H1 (cell line): ENCODE measurements around the gene SCAMP3. TPM values are rescaled to one million over a fixed set of nuclear protein-coding genes. Genes with fewer than 3 reads are reported as not detected.

Experiments
- CTCF ChIA-PET: fragments of 300-600 bp; sonication (Branson Sonifier 250); formaldehyde crosslinking; loops from one replicate; lab custom pipeline; 2021; ENCODE audit not compliant: partially characterized antibody; lab: Charles Lee
- POLR2A ChIA-PET: fragments of 300-600 bp; sonication (Branson Sonifier 250); formaldehyde crosslinking; loops from one replicate; lab custom pipeline; 2021; ENCODE audit warnings: inconsistent platforms; ENCODE audit not compliant: partially characterized antibody; lab: Charles Lee
- DNase-seq, 2 experiments: peaks; one replicate each; pipeline versions ENCODE4 v3.0.0 to v3.0.0-alpha.2; 2010 to 2022; ENCODE audit warnings: low spot score in 2 of 2, low read depth in 1 of 2, mixed read lengths in 1 of 2
- FAIRE-seq: peaks from 2 replicates; lab custom pipeline; 2011; peaks lifted over from hg19 to GRCh38; lab: Jason Lieb, UNC
- H2AFZ ChIP-seq: 2 replicates; pipeline ENCODE4 v1.8.1; 2012; ENCODE audit warnings: low read length, inconsistent platforms
- H2AK5ac ChIP-seq: 2 replicates; pipeline ENCODE4 v1.6.1; 2013; ENCODE audit warnings: low read depth, low read length
- H2BK120ac ChIP-seq: replicated peaks from 2 replicates; pipeline ENCODE3; 2013; ENCODE audit warnings: low read depth, low read length, inconsistent platforms
- H2BK12ac ChIP-seq: 2 replicates; pipeline ENCODE4 v1.6.1; 2013; ENCODE audit warnings: low read depth, low read length
- H2BK15ac ChIP-seq: 2 replicates; pipeline ENCODE4 v1.6.1; 2013; ENCODE audit warnings: low read length
- H2BK20ac ChIP-seq: 2 replicates; pipeline ENCODE4 v1.6.1; 2013; ENCODE audit warnings: low read length
- H2BK5ac ChIP-seq: 2 replicates; pipeline ENCODE4 v1.6.1; 2013; ENCODE audit warnings: low read depth, low read length
- H3K14ac ChIP-seq: 2 replicates; pipeline ENCODE4 v1.6.1; 2013; ENCODE audit warnings: inconsistent platforms; ENCODE audit not compliant: insufficient read length
- H3K18ac ChIP-seq: 2 replicates; pipeline ENCODE4 v1.6.1; 2013; ENCODE audit warnings: low read length; ENCODE audit errors: extremely low read depth
- H3K23ac ChIP-seq: 2 replicates; pipeline ENCODE4 v1.6.1; 2013; ENCODE audit warnings: inconsistent platforms; ENCODE audit not compliant: insufficient read length
- H3K23me2 ChIP-seq: 2 replicates; pipeline ENCODE4 v1.6.1; 2013; ENCODE audit warnings: low read depth, low read length
- H3K27ac ChIP-seq: 2 replicates; pipeline ENCODE4 v1.6.1; 2011; ENCODE audit warnings: low read depth, low read length, inconsistent platforms
- H3K27me3 ChIP-seq, 4 experiments: replicated peaks in 1 of 4; 1 replicate in 1 of 4; 2 replicates in 3 of 4; pipeline versions ENCODE4 v1.6.1 to v1.8.1; 2011 to 2013; ENCODE audit warnings: low read length in 3 of 4, mild to moderate bottlenecking in 3 of 4, inconsistent platforms in 2 of 4, mixed read lengths in 2 of 4, moderate library complexity in 1 of 4; ENCODE audit not compliant: control insufficient read depth in 3 of 4, insufficient read depth in 3 of 4; ENCODE audit errors: extremely low read depth in 1 of 4
- H3K36me3 ChIP-seq, 4 experiments: 2 replicates each; pipeline versions ENCODE4 v1.6.1 to v1.8.1; 2011 to 2013; ENCODE audit warnings: mild to moderate bottlenecking in 4 of 4, low read length in 3 of 4, moderate library complexity in 2 of 4, control low read depth in 1 of 4, inconsistent platforms in 1 of 4; ENCODE audit not compliant: insufficient read depth in 4 of 4, control insufficient read depth in 2 of 4
- H3K4ac ChIP-seq: replicated peaks from 2 replicates; pipeline ENCODE3; 2013; ENCODE audit warnings: low read length, low read depth, mixed read lengths, inconsistent platforms; ENCODE audit not compliant: insufficient read length
- H3K4me1 ChIP-seq, 4 experiments: replicated peaks in 1 of 4; 1 replicate in 1 of 4; 2 replicates in 3 of 4; pipeline versions ENCODE4 v1.6.1 to v1.8.1; 2011 to 2013; ENCODE audit warnings: low read length in 3 of 4, inconsistent platforms in 2 of 4, mixed read lengths in 1 of 4; ENCODE audit not compliant: insufficient read depth in 4 of 4, control insufficient read depth in 3 of 4
- H3K4me2 ChIP-seq, 2 experiments: 2 replicates each; pipeline versions ENCODE4 v1.6.1 to v1.8.1; 2011 to 2013; ENCODE audit warnings: low read depth in 2 of 2, low read length in 2 of 2, control low read depth in 1 of 2, inconsistent platforms in 1 of 2, mild to moderate bottlenecking in 1 of 2; ENCODE audit not compliant: insufficient read depth in 1 of 2
- H3K4me3 ChIP-seq, 4 experiments: fragments of 200-600, 300-600 bp in 1 of 4; sonication (generic), shearing (Covaris generic), sonication (Bioruptor Twin) in 1 of 4; 2 replicates each; pipeline versions ENCODE4 v1.5.1 to v1.8.1; 2011 to 2016; ENCODE audit warnings: low read length in 4 of 4, low read depth in 3 of 4, control low read depth in 2 of 4, inconsistent platforms in 2 of 4, mild to moderate bottlenecking in 2 of 4, mixed read lengths in 1 of 4, moderate library complexity in 1 of 4; ENCODE audit not compliant: insufficient read depth in 2 of 4; ENCODE audit errors: extremely low read depth in 1 of 4
- H3K56ac ChIP-seq: replicated peaks from 2 replicates; pipeline ENCODE3; 2013; ENCODE audit warnings: low read depth, mild to moderate bottlenecking, mixed read lengths, low read length, inconsistent platforms; ENCODE audit not compliant: insufficient read length
- H3K79me1 ChIP-seq: 2 replicates; pipeline ENCODE4 v1.6.1; 2013; ENCODE audit warnings: low read depth, low read length, control low read depth
- H3K79me2 ChIP-seq, 2 experiments: 2 replicates each; pipeline versions ENCODE4 v1.6.1 to v1.8.1; 2012 to 2013; ENCODE audit warnings: low read length in 2 of 2, mild to moderate bottlenecking in 2 of 2, inconsistent platforms in 1 of 2; ENCODE audit not compliant: insufficient read depth in 2 of 2, control insufficient read depth in 1 of 2
- H3K9ac ChIP-seq, 4 experiments: replicated peaks in 1 of 4; 1 replicate in 1 of 4; 2 replicates in 3 of 4; pipeline versions ENCODE4 v1.6.1 to v1.8.1; 2011 to 2013; ENCODE audit warnings: low read depth in 3 of 4, low read length in 3 of 4, control low read depth in 2 of 4, mild to moderate bottlenecking in 2 of 4, moderate library complexity in 2 of 4, inconsistent platforms in 1 of 4; ENCODE audit errors: extremely low read depth in 1 of 4
- H3K9me3 ChIP-seq, 2 experiments: 2 replicates each; pipeline versions ENCODE4 v1.6.1 to v1.8.1; 2012 to 2013; ENCODE audit warnings: mild to moderate bottlenecking in 2 of 2, moderate library complexity in 2 of 2, control low read depth in 1 of 2, inconsistent platforms in 1 of 2, low read depth in 1 of 2, low read length in 1 of 2, mixed read lengths in 1 of 2; ENCODE audit not compliant: insufficient read depth in 2 of 2
- H4K20me1 ChIP-seq, 2 experiments: replicated peaks in 1 of 2; 2 replicates each; pipeline versions ENCODE3 to v1.8.1; 2011 to 2013; ENCODE audit warnings: inconsistent platforms in 2 of 2, low read length in 2 of 2, mild to moderate bottlenecking in 1 of 2; ENCODE audit not compliant: insufficient read depth in 2 of 2, control insufficient read depth in 1 of 2
- H4K5ac ChIP-seq: 2 replicates; pipeline ENCODE4 v1.6.1; 2013; ENCODE audit warnings: low read length, low read depth, mixed read lengths, inconsistent platforms; ENCODE audit not compliant: insufficient read length
- H4K8ac ChIP-seq: 2 replicates; pipeline ENCODE4 v1.8.0; 2013; ENCODE audit warnings: mild to moderate bottlenecking, moderate library complexity, low read length, inconsistent platforms; ENCODE audit not compliant: insufficient read depth; ENCODE audit errors: extremely low read depth
- H4K91ac ChIP-seq: replicated peaks from 2 replicates; pipeline ENCODE3; 2013; ENCODE audit warnings: low read length, mixed read lengths, inconsistent platforms; ENCODE audit not compliant: insufficient read length
- BRCA1 ChIP-seq: IDR thresholded peaks from 2 replicates; pipeline ENCODE4 v1.6.1; 2012; ENCODE audit warnings: low read depth, low read length, improper control_type of control experiment
- CBX5 ChIP-seq: fragments of 300-800, 300-1000 bp; sonication (generic); IDR thresholded peaks from 2 replicates; pipeline ENCODE4 v1.7.1; 2016; ENCODE audit warnings: antibody characterized with exemption, low read length, low read depth
- HDAC2 ChIP-seq, 2 experiments: fragments of 300-600 bp in 1 of 2; sonication (generic) in 1 of 2; IDR thresholded peaks; 2 replicates each; pipeline ENCODE4 v1.6.1; 2011 to 2012; ENCODE audit warnings: low read depth in 2 of 2, low read length in 2 of 2, mild to moderate bottlenecking in 2 of 2, moderate library complexity in 2 of 2, borderline replicate concordance in 1 of 2, inconsistent platforms in 1 of 2
- NANOG ChIP-seq: IDR thresholded peaks from 2 replicates; pipeline ENCODE4 v1.6.1; 2011; ENCODE audit warnings: low read length, low read depth, mild to moderate bottlenecking, inconsistent platforms; ENCODE audit not compliant: insufficient read depth, poor library complexity, severe bottlenecking
- POU5F1 ChIP-seq: IDR thresholded peaks from 2 replicates; pipeline ENCODE4 v1.6.1; 2011; ENCODE audit warnings: low read depth, mild to moderate bottlenecking, low read length, moderate library complexity
- RAD21 ChIP-seq, 2 experiments: IDR thresholded peaks in 1 of 2; conservative IDR thresholded peaks in 1 of 2; 2 replicates each; pipeline ENCODE4 v1.6.1; 2011; ENCODE audit warnings: low read depth in 2 of 2, low read length in 2 of 2, improper control_type of control experiment in 1 of 2, inconsistent platforms in 1 of 2, mild to moderate bottlenecking in 1 of 2, moderate library complexity in 1 of 2
- RFX5 ChIP-seq: IDR thresholded peaks from 2 replicates; pipeline ENCODE4 v1.6.1; 2011; ENCODE audit warnings: low read depth, low read length, improper control_type of control experiment, borderline replicate concordance
- SIRT6 ChIP-seq: IDR thresholded peaks from one replicate; pipeline ENCODE4 v1.7.1; 2012; ENCODE audit warnings: low read length, inconsistent platforms
- SP2 ChIP-seq: IDR thresholded peaks from 2 replicates; pipeline ENCODE4 v1.6.1; 2012; ENCODE audit warnings: mild to moderate bottlenecking, low read length, inconsistent platforms
- TCF12 ChIP-seq: IDR thresholded peaks from 2 replicates; pipeline ENCODE4 v1.6.1; 2011; ENCODE audit warnings: low read depth, mild to moderate bottlenecking, low read length
- TEAD4 ChIP-seq: IDR thresholded peaks from 2 replicates; pipeline ENCODE4 v1.6.1; 2012; ENCODE audit warnings: low read depth, low read length, inconsistent platforms, mixed read lengths
- WGBS, 2 experiments: shearing (Covaris generic) in 1 of 2; methylation state at CpG; one replicate each; pipeline versions ENCODE4 v1.1.6 to v1.1.7; 2013 to 2015; ENCODE audit warnings: low lambda C conversion rate in 2 of 2, mixed read lengths in 2 of 2, inconsistent platforms in 1 of 2, low coverage in 1 of 2, missing lambda C conversion rate in 1 of 2; ENCODE audit not compliant: insufficient replicate concordance in 2 of 2, insufficient coverage in 1 of 2, insufficient read length in 1 of 2; ENCODE audit errors: extremely low coverage in 1 of 2, missing lambda C conversion rate in 1 of 2; 5-methylcytosine and 5-hydroxymethylcytosine counted together
- polyA plus RNA-seq, 7 experiments: library from polyadenylated mRNA; depleted of rRNA in 3 of 7; stranded (reverse) in 5 of 7; unstranded in 2 of 7; fragments of >200 nt in 5 of 7; fragments of 200-250 nt in 2 of 7; gene quantifications; 1 replicate in 5 of 7; 2 replicates in 1 of 7; 4 replicates in 1 of 7; pipeline versions ENCODE4 v1.2.1 to v1.2.3, GENCODE V29; 2011 to 2013; ENCODE audit warnings: missing spikeins in 2 of 7, mixed read lengths in 2 of 7
- total RNA-seq: library from RNA; stranded (reverse); fragmentation: NEBNext Ultra II Directional; extraction: Animal tissue kit (Norgen Biotek cat#: 25700); gene quantifications from 2 replicates; pipeline ENCODE4 v1.2.1, GENCODE V29; 2021
- TF ChIP-seq, protein P1 (sequence below): IDR thresholded peaks from 2 replicates; pipeline ENCODE4 v1.6.1; 2012; ENCODE audit warnings: inconsistent platforms

SCAMP3 gene
- total and polyA plus RNA-seq, 2 of the 8 experiments (the other 6 are each of a cell fraction or from before 2014, with no cell fraction given) = 48.9 to 143 TPM

DNA sequence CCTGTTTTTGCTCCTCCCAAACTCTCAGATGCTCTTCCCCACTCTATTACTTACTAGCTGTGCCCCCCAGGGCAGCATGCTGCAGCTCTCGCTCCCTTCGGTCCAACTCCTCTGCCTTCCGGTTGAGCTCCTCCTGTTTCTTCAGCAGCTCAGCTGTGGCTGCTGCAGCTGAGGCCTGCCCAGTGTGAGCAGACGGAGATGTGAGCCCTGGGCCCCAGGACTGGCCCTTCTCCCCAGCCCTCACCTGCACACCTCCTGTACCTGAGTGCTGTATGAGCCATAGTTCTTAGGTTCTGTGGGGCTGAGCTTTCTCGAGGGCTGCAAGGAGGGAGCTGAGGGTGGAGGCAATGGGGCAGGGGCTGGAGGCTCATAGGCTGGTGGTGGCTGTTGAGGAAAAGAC, 1.9 kb downstream of the SCAMP3 start:
- Histone ChIP-seq H3K36me3 (peaks cover 9 to 29% (median 25%) of the 10 kb centered on the region in 4 experiments), H4K20me1 (peaks cover 0 to 5% of the 10 kb centered on the region in 2 experiments), H3K9me3 (no peaks in the 10 kb centered on the region), H3K9ac (no peak overlapping the region), H3K4me3 (no peak overlapping the region), H4K5ac (no peak overlapping the region), H2BK20ac (no peak overlapping the region), H4K91ac (no peak overlapping the region), H3K27ac (no peak overlapping the region), H3K4me2 (no peak overlapping the region; a peak in 1 of 4 replicates), H3K18ac (no peak overlapping the region), H2AK5ac (no peak overlapping the region), H3K23ac (no peak overlapping the region), H2BK15ac (no peak overlapping the region), H3K4ac (no peak overlapping the region), H3K4me1 (peaks cover 3 to 15% (median 8%) of the 10 kb centered on the region in 4 experiments; a peak in 5 of 7 replicates), H2BK5ac (no peak overlapping the region), H2AFZ (no peak overlapping the region), H3K27me3 (no peaks in the 10 kb centered on the region), H2BK12ac (no peak overlapping the region), H3K23me2 (peaks cover 9% of the 10 kb centered on the region), H2BK120ac (no peak overlapping the region), H3K56ac (no peak overlapping the region), H3K14ac (no peak overlapping the region), H4K8ac (no peak overlapping the region), H3K79me2 (peaks cover 0 to 14% of the 10 kb centered on the region in 2 experiments; a peak in 1 of 4 replicates), H3K79me1 (peaks cover 6% of the 10 kb centered on the region; the same call in 1 of the 2 replicates)
- CTCF ChIA-PET = interaction anchor here (0.6 to 4.0 kb wide), 10 partner anchors 10 to 466 kb away, joined by 3 to 63 read pairs (median 5); partner anchors contain the start of gene FDPS
- WGBS, 2 experiments = 96% methylated on average over 5 of the region's 5 CpGs; no CpG with 5 or more reads in 1 of the 2 experiments
- DNase-seq (no peak), FAIRE-seq (no peak)
- POLR2A ChIA-PET = interaction anchor here (0.8 to 6.4 kb wide), 10 partner anchors 10 to 69 kb away, joined by 3 to 87 read pairs (median 4); partner anchors contain the start of genes CLK2, HCN3, MTX1 and RUSC1
- no peak for TF ChIP-seq RFX5
- TF ChIP-seq SP2 = no peak
- TF ChIP-seq RAD21 (IDR thresholded peaks at IDR 0.05 in 1 of 2, conservative IDR thresholded peaks at IDR 0.05 in 1 of 2; ENCODE audit: low read depth in 2 of 2, low read length in 2 of 2) = no peak
- no peak for TF ChIP-seq POU5F1
- TF ChIP-seq HDAC2 (IDR thresholded peaks at IDR 0.05; ENCODE audit: borderline replicate concordance in 1 of 2, low read depth in 2 of 2, low read length in 2 of 2) = no peak
- TF ChIP-seq, protein P1, sequence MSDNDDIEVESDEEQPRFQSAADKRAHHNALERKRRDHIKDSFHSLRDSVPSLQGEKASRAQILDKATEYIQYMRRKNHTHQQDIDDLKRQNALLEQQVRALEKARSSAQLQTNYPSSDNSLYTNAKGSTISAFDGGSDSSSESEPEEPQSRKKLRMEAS = no peak
- TF ChIP-seq NANOG = no peak
- TF ChIP-seq CBX5 = no peak
- TF ChIP-seq TEAD4 = no peak
- TF ChIP-seq BRCA1 = no peak
- no peak for TF ChIP-seq TCF12
- TF ChIP-seq SIRT6 = no peak
